ENCODE measurements around the gene AQP9. TPM values are rescaled to one million over a fixed set of nuclear protein-coding genes. Genes with fewer than 3 reads are reported as not detected.

AQP9 gene
- total and polyA plus RNA-seq, 8 donors: 0.05 to 2.5 (median 0.29) TPM

GRCh38 chr15:58179741-58180381 lies 41.7 kb downstream of the AQP9 start:
- Histone ChIP-seq H3K4me3 (no peak overlapping the region), H3K4me1 (no peaks in the 10 kb centered on the region), H3K36me3 (no peaks in the 10 kb centered on the region), H3K27me3 (no peaks in the 10 kb centered on the region), H3K9me3 (no peaks in the 10 kb centered on the region), H3K27ac (no peak overlapping the region)
- ATAC-seq: no peak
- intact Hi-C loops (cut with DNase I): loop anchor here in 1 of 3 donors (5.0 to 10.0 kb wide), 2 partner anchors 105 to 313 kb away; no protein-coding TSS in a partner anchor
- WGBS, 2 donors: 59 to 61% methylated on average over 8 of the region's 8 CpGs
- FAIRE-seq: no peak
- TF ChIP-seq CTCF (IDR thresholded peaks at IDR 0.05): no peak
- DNase-seq: no peak

- FAIRE-seq: no peak
- H3K27ac ChIP-seq: no peak overlapping the region
- no peaks in the 10 kb centered on the region for H3K4me1 ChIP-seq
- peak in 3 of 4 donors; percentile 90 to 91 (median 90) for ATAC-seq
- peak; percentile 6 to 61 (median 28) for DNase-seq
- H3K27me3 ChIP-seq: no peaks in the 10 kb centered on the region
- H3K36me3 ChIP-seq: no peaks in the 10 kb centered on the region
- peak in 3 of 4 donors; percentile 58 to 69 (median 59) for TF ChIP-seq CTCF (IDR thresholded peaks at IDR 0.05)
- no peak overlapping the region for H3K4me3 ChIP-seq
- WGBS, 2 donors: 10 to 13% methylated on average over 9 of the region's 9 CpGs
- no peaks in the 10 kb centered on the region for H3K9me3 ChIP-seq
- intact Hi-C loops (cut with DNase I): loop anchor here in 1 of 3 donors (10.0 kb wide), 1 partner anchor 108 kb away; no protein-coding TSS in a partner anchor
Measured at GRCh38 chr15:58182460-58183163, 44.4 kb downstream of the AQP9 start.

- 43 to 59% methylated on average over 1 of the region's 1 CpG for WGBS, 2 donors
- no peaks in the 10 kb centered on the region for H3K27me3 ChIP-seq
- FAIRE-seq (no peak), ATAC-seq (no peak), DNase-seq (no peak)
- H3K4me1 ChIP-seq: no peaks in the 10 kb centered on the region
- no peaks in the 10 kb centered on the region for H3K36me3 ChIP-seq
- no peak overlapping the region for H3K27ac ChIP-seq
- TF ChIP-seq CTCF (IDR thresholded peaks at IDR 0.05): no peak
- H3K4me3 ChIP-seq: no peak overlapping the region
- intact Hi-C loops (cut with DNase I): loop anchor here in 1 of 3 donors (10.0 kb wide), 1 partner anchor 111 kb away; no protein-coding TSS in a partner anchor
- no peaks in the 10 kb centered on the region for H3K9me3 ChIP-seq
Measured at GRCh38 chr15:58185439-58185838, 47.3 kb downstream of the AQP9 start.

- Histone ChIP-seq H3K27me3 (peaks cover 0 to 8% (median 0%) of the 10 kb centered on the region in 4 donors), H3K36me3 (no peaks in the 10 kb centered on the region), H3K27ac (no peak overlapping the region), H3K4me3 (no peak overlapping the region), H3K9me3 (no peaks in the 10 kb centered on the region), H3K4me1 (no peaks in the 10 kb centered on the region)
- intact Hi-C loops (cut with DNase I): loop anchor here in 1 of 3 donors (10.0 kb wide), 1 partner anchor 114 kb away; no protein-coding TSS in a partner anchor
- ATAC-seq (no peak), FAIRE-seq (no peak), DNase-seq (no peak)
- no peak for TF ChIP-seq CTCF (IDR thresholded peaks at IDR 0.05)
- WGBS, 2 donors: 68 to 69% methylated on average over 8 of the region's 8 CpGs
Measured at GRCh38 chr15:58189148-58189811, 51.1 kb downstream of the AQP9 start.

Data from pancreas (tissue), 10 donors.